MM.1S (cell line): Measurements from ENCODE around the gene PRKG1.

Experiments used
- EZH2 ChIP-seq: fragments of 300-600 bp; sonication (generic); optimal IDR thresholded peaks from 2 replicates; pipeline ENCODE3; 2017; ENCODE audit warnings: low read depth, mild to moderate bottlenecking, antibody characterized with exemption, low read length, mixed read lengths
- EZH2phosphoT487 ChIP-seq: fragments of 300-600 bp; sonication (generic); IDR thresholded peaks from 2 replicates; pipeline ENCODE4 v1.6.1; 2018; ENCODE audit warnings: antibody characterized with exemption, low read length
- TF ChIP-seq, protein P1 (sequence below): fragments of 300-600 bp; sonication (generic); IDR thresholded peaks from 2 replicates; pipeline ENCODE4 v1.5.1; 2016; ENCODE audit warnings: antibody characterized with exemption, low read length, mixed read lengths

DNA sequence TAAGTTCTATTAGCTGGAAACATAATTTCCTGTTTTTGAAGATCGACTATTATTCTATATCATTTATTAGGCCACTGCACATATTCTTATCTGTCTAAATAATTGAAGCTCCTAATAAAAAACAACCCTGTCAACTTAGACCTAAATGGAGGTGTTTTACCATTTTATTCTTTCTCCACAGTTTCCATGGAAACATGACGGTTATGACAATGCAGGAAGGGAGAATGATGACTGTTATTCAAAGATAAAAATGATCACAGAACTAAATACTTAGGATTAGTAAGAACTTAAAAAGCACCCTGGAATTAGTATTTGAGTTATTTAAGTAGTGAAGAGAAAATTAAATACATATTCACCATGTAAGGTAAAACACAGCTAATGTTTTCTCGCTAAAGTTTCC is 1119.9 kb downstream of the PRKG1 start:
- TF ChIP-seq, protein P1, sequence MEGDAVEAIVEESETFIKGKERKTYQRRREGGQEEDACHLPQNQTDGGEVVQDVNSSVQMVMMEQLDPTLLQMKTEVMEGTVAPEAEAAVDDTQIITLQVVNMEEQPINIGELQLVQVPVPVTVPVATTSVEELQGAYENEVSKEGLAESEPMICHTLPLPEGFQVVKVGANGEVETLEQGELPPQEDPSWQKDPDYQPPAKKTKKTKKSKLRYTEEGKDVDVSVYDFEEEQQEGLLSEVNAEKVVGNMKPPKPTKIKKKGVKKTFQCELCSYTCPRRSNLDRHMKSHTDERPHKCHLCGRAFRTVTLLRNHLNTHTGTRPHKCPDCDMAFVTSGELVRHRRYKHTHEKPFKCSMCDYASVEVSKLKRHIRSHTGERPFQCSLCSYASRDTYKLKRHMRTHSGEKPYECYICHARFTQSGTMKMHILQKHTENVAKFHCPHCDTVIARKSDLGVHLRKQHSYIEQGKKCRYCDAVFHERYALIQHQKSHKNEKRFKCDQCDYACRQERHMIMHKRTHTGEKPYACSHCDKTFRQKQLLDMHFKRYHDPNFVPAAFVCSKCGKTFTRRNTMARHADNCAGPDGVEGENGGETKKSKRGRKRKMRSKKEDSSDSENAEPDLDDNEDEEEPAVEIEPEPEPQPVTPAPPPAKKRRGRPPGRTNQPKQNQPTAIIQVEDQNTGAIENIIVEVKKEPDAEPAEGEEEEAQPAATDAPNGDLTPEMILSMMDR, result no peak
- TF ChIP-seq EZH2phosphoT487 (no peak), EZH2 (no peak)
